ENCODE results near the gene MYL3. TPM values are rescaled to one million over a fixed set of nuclear protein-coding genes. Genes with fewer than 3 reads are reported as not detected.

Gene MYL3
- total RNA-seq, 1 donor, result not detected

GRCh38 chr3:46856576-46857471 lies 6.4 kb downstream of the MYL3 start:
- Histone ChIP-seq H3K27me3 (ENCODE audit: insufficient read depth, low read length) (no peaks in the 10 kb centered on the region), H3K9me3 (ENCODE audit: low read depth, low read length) (no peaks in the 10 kb centered on the region), H3K4me1 (ENCODE audit: insufficient read depth, low read length) (no peaks in the 10 kb centered on the region), H3K4me3 (ENCODE audit: low read length) (no peak overlapping the region)

- Histone ChIP-seq H3K4me1 (ENCODE audit: insufficient read depth, low read length) (no peaks in the 10 kb centered on the region), H3K9me3 (ENCODE audit: low read depth, low read length) (no peaks in the 10 kb centered on the region), H3K4me3 (ENCODE audit: low read length) (no peak overlapping the region), H3K27me3 (ENCODE audit: insufficient read depth, low read length) (no peaks in the 10 kb centered on the region)
Measured at GRCh38 chr3:46854555-46854991, 8.7 kb downstream of the MYL3 start.

GRCh38 chr3:46853441-46854415 lies 9.5 kb downstream of the MYL3 start:
- Histone ChIP-seq H3K27me3 (ENCODE audit: insufficient read depth, low read length) (no peaks in the 10 kb centered on the region), H3K4me3 (ENCODE audit: low read length) (no peak overlapping the region), H3K9me3 (ENCODE audit: low read depth, low read length) (no peaks in the 10 kb centered on the region), H3K4me1 (ENCODE audit: insufficient read depth, low read length) (no peaks in the 10 kb centered on the region)

GRCh38 chr3:46852839-46853355 lies 10.3 kb downstream of the MYL3 start:
- Histone ChIP-seq H3K27me3 (ENCODE audit: insufficient read depth, low read length) (no peaks in the 10 kb centered on the region), H3K4me1 (ENCODE audit: insufficient read depth, low read length) (no peaks in the 10 kb centered on the region), H3K9me3 (ENCODE audit: low read depth, low read length) (no peaks in the 10 kb centered on the region), H3K4me3 (ENCODE audit: low read length) (no peak overlapping the region)

GRCh38 chr3:46852334-46852720 lies 10.9 kb downstream of the MYL3 start:
- no peaks in the 10 kb centered on the region for H3K27me3 ChIP-seq (ENCODE audit: insufficient read depth, low read length)
- H3K4me3 ChIP-seq (ENCODE audit: low read length), result no peak overlapping the region
- H3K9me3 ChIP-seq (ENCODE audit: low read depth, low read length), result no peaks in the 10 kb centered on the region
- no peaks in the 10 kb centered on the region for H3K4me1 ChIP-seq (ENCODE audit: insufficient read depth, low read length)

GRCh38 chr3:46851364-46852333 lies 11.6 kb downstream of the MYL3 start:
- Histone ChIP-seq H3K4me3 (ENCODE audit: low read length) (no peak overlapping the region), H3K27me3 (ENCODE audit: insufficient read depth, low read length) (no peaks in the 10 kb centered on the region), H3K4me1 (ENCODE audit: insufficient read depth, low read length) (peaks cover 2% of the 10 kb centered on the region), H3K9me3 (ENCODE audit: low read depth, low read length) (no peaks in the 10 kb centered on the region)

GRCh38 chr3:46850468-46850779 lies 12.8 kb downstream of the MYL3 start:
- Histone ChIP-seq H3K4me1 (ENCODE audit: insufficient read depth, low read length) (peaks cover 13% of the 10 kb centered on the region), H3K4me3 (ENCODE audit: low read length) (no peak overlapping the region), H3K27me3 (ENCODE audit: insufficient read depth, low read length) (no peaks in the 10 kb centered on the region), H3K9me3 (ENCODE audit: low read depth, low read length) (no peaks in the 10 kb centered on the region)

- Histone ChIP-seq H3K4me3 (ENCODE audit: low read length) (no peak overlapping the region), H3K4me1 (ENCODE audit: insufficient read depth, low read length) (peaks cover 18% of the 10 kb centered on the region), H3K27me3 (ENCODE audit: insufficient read depth, low read length) (no peaks in the 10 kb centered on the region), H3K9me3 (ENCODE audit: low read depth, low read length) (no peaks in the 10 kb centered on the region)
Measured at GRCh38 chr3:46849686-46850467, 13.4 kb downstream of the MYL3 start.

- Histone ChIP-seq H3K9me3 (ENCODE audit: low read depth, low read length) (no peaks in the 10 kb centered on the region), H3K4me1 (ENCODE audit: insufficient read depth, low read length) (peaks cover 19% of the 10 kb centered on the region), H3K4me3 (ENCODE audit: low read length) (no peak overlapping the region), H3K27me3 (ENCODE audit: insufficient read depth, low read length) (no peaks in the 10 kb centered on the region)
Measured at GRCh38 chr3:46849045-46849631, 14.1 kb downstream of the MYL3 start.

- Histone ChIP-seq H3K9me3 (ENCODE audit: low read depth, low read length) (no peaks in the 10 kb centered on the region), H3K4me3 (ENCODE audit: low read length) (no peak overlapping the region), H3K4me1 (ENCODE audit: insufficient read depth, low read length) (peaks cover 19% of the 10 kb centered on the region), H3K27me3 (ENCODE audit: insufficient read depth, low read length) (no peaks in the 10 kb centered on the region)
Measured at GRCh38 chr3:46848271-46849044, 14.8 kb downstream of the MYL3 start.

- peaks cover 19% of the 10 kb centered on the region for H3K4me1 ChIP-seq (ENCODE audit: insufficient read depth, low read length)
- H3K4me3 ChIP-seq (ENCODE audit: low read length), result no peak overlapping the region
- no peaks in the 10 kb centered on the region for H3K27me3 ChIP-seq (ENCODE audit: insufficient read depth, low read length)
- no peaks in the 10 kb centered on the region for H3K9me3 ChIP-seq (ENCODE audit: low read depth, low read length)
Measured at GRCh38 chr3:46847744-46848143, 15.5 kb downstream of the MYL3 start.

GRCh38 chr3:46846624-46847542 lies 16.4 kb downstream of the MYL3 start:
- Histone ChIP-seq H3K27me3 (ENCODE audit: insufficient read depth, low read length) (no peaks in the 10 kb centered on the region), H3K4me1 (ENCODE audit: insufficient read depth, low read length) (peaks cover 19% of the 10 kb centered on the region), H3K4me3 (ENCODE audit: low read length) (peak overlapping the region; percentile 43), H3K9me3 (ENCODE audit: low read depth, low read length) (peaks cover 1% of the 10 kb centered on the region)
